NCI-H774 (cell line): Measurements from ENCODE around the gene SLC11A2.

Experiments used
- DNase-seq: peaks from one replicate; lab custom pipeline; 2025; lab: John Stamatoyannopoulos, UW

The SLC11A2 gene

GRCh38 chr12:51025836-51026638, at the start of gene SLC11A2:
Gene SLC11A2, minus strand, starts transcription at chr12:51026384. Its CDS starts 15,656 bp downstream, at chr12:51010728.
- DNase-seq, result peak; percentile 98

- no peak for DNase-seq
Observed at GRCh38 chr12:51075390-51075789, 49.2 kb upstream of the SLC11A2 start.

- no peak for DNase-seq
Observed at GRCh38 chr12:51071663-51072062, 45.5 kb upstream of the SLC11A2 start.

DNA sequence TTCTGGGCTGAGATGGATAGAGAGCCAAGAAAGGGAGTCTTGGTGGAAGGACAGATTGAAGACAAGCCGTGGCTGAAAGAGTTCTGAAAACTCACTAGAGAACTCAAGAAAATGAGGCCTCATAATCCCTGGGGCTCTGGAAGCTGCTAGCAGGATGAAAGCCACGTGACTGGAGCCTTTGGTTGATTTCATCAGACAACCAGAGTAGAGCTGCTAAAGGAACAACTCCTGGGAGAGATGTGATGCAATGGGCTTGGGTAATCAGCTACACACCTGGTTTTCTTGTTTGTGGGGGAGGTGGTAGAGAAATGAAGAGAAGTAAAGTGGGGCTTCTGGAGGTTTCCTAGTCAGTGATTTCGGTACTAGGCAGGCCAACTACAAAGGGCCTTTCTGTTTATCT, 43.8 kb upstream of the SLC11A2 start:
- no peak for DNase-seq

DNA sequence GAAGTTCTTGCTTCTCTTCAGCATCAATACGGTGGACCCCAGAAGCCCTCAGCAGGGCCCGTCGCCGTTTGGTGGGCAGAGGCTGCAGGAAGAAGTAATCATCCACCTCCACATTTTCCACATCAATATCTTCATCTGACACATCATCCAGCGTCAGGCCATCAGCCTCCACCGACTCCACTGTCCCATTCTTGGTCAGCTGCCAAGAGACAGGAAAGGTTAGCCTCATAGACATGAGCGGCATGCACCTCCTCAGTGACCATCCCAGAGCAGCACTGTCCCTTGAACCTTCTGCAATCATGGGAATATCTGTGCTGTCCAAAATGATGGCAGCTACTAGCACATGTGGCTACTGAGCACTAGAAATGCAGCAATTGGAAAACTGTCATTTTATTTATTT, 41.6 kb upstream of the SLC11A2 start:
- DNase-seq, result no peak

DNA sequence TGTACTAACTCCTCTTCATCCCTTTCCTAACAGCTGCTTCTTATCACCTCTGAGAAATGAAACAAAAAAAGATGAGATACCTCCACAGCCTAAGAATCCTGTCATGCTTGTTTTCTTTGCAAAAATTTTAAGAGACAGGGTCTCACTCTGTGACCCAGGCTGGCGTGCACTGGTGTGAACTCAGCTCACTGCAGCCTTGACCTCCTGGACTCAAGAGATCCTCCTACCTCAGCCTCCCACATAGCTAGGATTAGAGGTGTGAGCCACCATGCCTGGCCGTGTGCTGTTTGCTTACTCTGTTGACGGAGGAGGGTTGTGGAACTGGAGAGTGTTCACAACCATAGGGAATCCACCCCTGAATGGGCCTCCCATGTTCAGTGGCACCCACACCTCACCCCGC, 41.0 kb upstream of the SLC11A2 start:
- DNase-seq, result no peak

- no peak for DNase-seq
Observed at GRCh38 chr12:51065530-51065929, 39.3 kb upstream of the SLC11A2 start.

DNA sequence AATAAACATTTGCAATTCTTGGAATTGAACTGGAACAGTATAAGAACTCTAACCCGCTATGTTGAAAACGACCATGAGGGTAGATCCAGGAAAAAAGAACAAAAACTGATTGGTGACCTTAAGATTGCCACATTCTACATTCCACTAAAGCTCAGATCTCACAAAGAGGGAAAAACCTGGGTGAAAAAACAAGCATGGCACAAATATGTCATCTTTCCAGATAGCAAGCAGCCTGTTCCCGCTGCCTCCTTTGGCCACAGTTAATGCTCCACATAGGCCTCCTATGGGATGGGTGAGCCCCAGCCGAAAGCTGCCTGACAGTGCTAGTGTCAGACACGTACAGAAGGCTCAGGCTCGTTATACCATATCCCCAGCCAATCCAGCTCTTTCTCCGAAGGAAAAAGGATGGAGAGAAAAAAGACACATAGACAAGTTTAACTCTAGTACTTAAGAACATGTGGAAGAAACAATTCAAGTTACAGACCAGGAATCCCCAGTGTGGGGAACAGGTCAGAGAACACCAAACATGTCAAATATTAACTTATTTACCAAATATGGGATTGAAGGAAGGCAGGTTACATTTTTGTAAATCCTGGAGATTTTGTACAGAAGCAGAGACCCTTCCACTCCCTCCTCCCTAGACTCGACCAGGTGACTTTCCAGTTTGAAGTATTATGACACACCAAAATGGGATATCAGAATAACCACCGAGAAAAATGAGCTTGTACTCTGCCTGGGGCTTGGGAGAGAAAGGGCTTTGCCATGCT, 36.6 kb upstream of the SLC11A2 start:
- no peak for DNase-seq

- DNase-seq, result no peak
Observed at GRCh38 chr12:51059086-51059485, 32.9 kb upstream of the SLC11A2 start.

GRCh38 chr12:51056242-51056641, 30.1 kb upstream of the SLC11A2 start:
- no peak for DNase-seq

- no peak for DNase-seq
Observed at GRCh38 chr12:51055060-51055459, 28.9 kb upstream of the SLC11A2 start.

DNA sequence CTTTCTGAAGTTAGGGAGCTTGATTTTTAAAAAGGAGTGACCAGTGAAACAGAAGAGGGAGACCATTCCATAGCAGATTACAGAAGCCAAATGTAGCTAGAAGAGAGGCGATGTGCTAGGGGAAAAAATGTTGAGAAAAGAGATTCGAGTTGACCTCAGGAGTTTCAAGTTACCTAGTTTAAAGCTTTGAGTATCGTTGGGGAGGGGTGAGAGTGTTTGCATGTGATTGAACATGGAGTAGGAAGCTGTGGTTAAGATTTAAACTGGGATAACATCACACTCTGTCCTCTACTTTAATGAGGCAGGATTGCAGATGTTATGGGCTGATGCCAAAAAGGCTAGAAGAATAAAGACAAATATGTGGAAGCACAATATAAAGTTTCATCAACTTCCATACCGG, 25.6 kb upstream of the SLC11A2 start:
- no peak for DNase-seq

DNA sequence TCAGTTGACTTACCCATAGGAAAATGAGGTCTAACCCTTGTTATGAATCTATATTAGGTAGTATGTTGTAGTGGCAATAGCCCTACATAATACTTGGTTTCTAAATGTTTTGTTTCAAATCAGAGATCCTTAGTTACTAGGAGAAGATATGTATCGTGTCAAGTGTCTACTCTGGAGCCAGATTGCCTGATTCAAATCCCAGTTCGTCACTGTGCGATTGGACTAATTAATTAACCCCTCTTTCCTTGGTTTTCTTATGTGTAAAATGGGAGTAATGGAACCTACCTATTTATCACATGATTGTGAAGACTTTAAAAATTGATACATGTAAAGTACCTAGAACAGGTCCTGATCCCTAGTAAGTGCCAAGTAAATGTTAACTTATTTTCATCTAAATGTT, 23.3 kb upstream of the SLC11A2 start:
- DNase-seq, result no peak

DNA sequence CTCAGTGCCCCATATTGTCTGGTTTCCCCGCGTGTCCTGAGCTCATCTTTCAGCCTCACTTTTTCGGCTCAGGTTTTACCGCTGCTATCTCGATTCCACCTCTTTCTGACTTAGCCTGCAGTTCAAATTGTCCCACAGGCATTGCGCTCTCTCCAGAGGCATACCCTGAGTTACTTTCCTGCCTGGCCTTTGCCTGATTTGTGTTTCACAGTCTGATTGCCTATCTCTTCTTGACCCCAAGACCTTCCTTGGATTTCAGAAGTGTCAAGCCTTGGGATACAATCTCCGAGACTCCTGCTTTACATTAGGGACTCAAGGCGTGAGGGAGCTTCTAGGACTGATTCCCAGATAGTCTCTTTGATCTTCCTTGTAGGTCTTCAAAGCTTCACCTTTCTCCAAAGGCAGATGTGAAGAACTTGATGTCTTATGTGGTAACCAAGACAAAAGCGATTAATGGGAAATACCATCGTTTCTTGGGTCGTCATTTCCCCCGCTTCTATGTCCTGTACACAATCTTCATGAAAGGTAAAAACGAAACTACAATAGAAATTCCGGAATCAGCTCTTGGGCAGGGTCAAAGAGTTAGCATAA, 22.6 kb upstream of the SLC11A2 start:
- DNase-seq, result no peak

DNA sequence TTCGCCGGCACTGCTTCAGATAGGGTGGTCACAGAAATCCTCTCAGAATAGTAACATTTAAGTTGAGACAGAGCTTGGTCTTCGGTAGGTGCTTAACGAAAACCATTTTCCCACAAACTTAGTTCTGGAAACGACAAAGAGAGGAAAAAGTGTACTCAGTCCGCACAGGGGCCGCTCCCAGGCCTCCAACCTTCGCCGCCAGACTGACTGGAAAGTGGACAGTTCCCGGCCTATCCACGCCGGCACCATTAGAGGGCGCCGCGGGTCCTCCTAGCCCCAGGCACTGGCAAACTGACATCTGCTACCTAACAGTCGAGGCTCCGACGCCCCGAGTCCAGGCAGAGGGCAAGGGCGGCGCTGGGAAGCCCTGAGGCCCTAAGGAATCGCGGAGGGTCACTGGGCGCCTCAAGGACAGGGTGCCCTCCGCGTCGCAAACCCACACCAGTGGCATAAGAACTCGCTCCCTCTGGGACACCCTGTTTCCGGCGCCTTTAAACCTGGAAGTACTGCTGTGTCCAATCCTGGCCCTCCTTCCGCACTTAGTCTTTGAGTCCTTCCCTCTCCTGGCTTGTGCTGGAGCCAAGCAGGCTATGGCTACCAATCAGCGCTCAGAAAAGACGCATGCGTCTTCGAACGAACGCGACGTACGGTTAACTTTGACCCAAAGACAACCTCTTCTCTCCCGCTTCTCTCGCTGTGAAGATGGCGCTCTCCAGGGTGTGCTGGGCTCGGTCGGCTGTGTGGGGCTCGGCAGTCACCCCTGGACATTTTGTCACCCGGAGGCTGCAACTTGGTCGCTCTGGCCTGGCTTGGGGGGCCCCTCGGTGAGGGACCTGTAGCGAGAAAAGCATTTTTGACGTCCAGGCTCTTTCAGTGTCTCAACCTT, 21.7 kb upstream of the SLC11A2 start, which contains the start of gene LETMD1:
LETMD1 (plus strand) TSS at position 673 of the 886 bp plus-strand sequence; CDS start at position 703, 30 bp downstream.
- DNase-seq, result peak; percentile 99

DNA sequence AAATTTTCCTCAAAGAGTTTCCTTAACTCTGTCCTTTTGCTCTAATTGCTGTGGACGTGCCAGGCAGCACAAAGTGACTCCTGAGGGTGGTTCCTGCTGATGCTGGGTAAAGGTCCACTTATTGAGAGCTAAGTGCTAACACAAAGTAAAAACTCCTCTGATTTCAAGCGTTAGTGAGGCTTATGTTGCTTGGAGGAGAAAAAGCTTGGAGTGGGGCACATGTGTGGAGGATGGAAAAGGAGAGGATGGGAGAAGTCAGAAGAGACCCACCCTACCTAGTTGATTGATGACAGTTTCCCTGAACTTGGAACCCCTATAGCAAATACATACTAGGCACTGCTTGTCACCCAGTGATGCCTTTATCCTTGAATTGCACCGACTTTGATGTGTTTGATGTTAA, 10.1 kb upstream of the SLC11A2 start:
- DNase-seq, result no peak

GRCh38 chr12:51033457-51034089, 7.4 kb upstream of the SLC11A2 start:
- no peak for DNase-seq

GRCh38 chr12:51033048-51033447, 6.9 kb upstream of the SLC11A2 start:
- DNase-seq, result no peak

GRCh38 chr12:51028813-51029150, 2.6 kb upstream of the SLC11A2 start:
- no peak for DNase-seq

GRCh38 chr12:51028126-51028812, 2.1 kb upstream of the SLC11A2 start:
- peak; percentile 43 for DNase-seq

DNA sequence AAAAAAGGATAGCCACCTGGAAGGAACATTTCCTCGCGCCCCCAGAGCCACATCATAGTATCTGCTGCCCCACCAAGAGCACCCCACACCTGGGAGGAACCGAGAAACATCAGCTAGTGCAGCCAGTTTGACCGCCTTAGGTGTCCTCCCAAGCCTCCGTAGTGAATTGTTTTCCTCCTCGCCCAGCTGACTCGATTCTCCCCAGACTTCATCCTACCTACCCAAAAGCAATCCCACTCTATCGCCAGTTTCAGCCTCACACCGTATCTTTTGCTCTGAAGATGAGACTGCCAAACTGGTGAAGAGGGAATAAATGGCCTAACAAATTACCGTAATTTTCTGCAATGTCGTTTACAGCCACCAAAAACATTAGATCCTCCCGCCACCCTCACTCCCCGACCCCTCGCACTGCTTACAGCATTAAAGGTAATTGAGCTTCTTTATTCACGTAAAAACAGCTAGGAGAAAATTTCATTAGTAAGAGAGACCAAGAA, 1.2 kb upstream of the SLC11A2 start:
- DNase-seq, result no peak
